Kidney (tissue), 14 donors: ENCODE measurements around the gene SPEN. TPM values are rescaled to one million over a fixed set of nuclear protein-coding genes. Genes with fewer than 3 reads are reported as not detected.
A peak's percentile ranks its signal among the peaks of the same experiment; 100 is the strongest.

ENCODE experiments used
- DNase-seq, 5 donors: peaks; one replicate each; pipeline ENCODE4 v3.0.0-alpha.2; 2013 to 2020
- FAIRE-seq: peaks from 2 replicates; lab custom pipeline; 2012; peaks lifted over from hg19 to GRCh38; lab: Jason Lieb, UNC
- H3K27ac ChIP-seq, 2 donors: one replicate each; pipeline ENCODE4 v1.7.0; 2013; ENCODE audit warnings: low read depth in 2 of 2, low read length in 2 of 2, inconsistent platforms in 1 of 2
- H3K27me3 ChIP-seq: one replicate; pipeline ENCODE4 v1.7.1; 2013; ENCODE audit warnings: low read length, inconsistent platforms; ENCODE audit not compliant: control insufficient read depth, insufficient read depth
- H3K36me3 ChIP-seq, 3 donors: one replicate each; pipeline versions ENCODE4 v1.7.0 to v1.7.1; 2013; ENCODE audit warnings: low read length in 3 of 3, control low read depth in 1 of 3, inconsistent platforms in 1 of 3; ENCODE audit not compliant: insufficient read depth in 3 of 3, control insufficient read depth in 2 of 3
- H3K4me1 ChIP-seq, 3 donors: one replicate each; pipeline versions ENCODE4 v1.7.0 to v1.7.1; 2013; ENCODE audit warnings: low read length in 3 of 3, inconsistent platforms in 1 of 3, low read depth in 1 of 3; ENCODE audit not compliant: control insufficient read depth in 2 of 3, insufficient read depth in 2 of 3
- H3K4me3 ChIP-seq, 3 donors: one replicate each; pipeline versions ENCODE4 v1.7.0 to v1.8.1; 2013; ENCODE audit warnings: low read length in 3 of 3, control low read depth in 1 of 3, inconsistent platforms in 1 of 3
- H3K9ac ChIP-seq, 3 donors: one replicate each; pipeline versions ENCODE4 v1.7.0 to v1.7.1; 2013; ENCODE audit warnings: low read length in 3 of 3, control low read depth in 1 of 3, inconsistent platforms in 1 of 3
- H3K9me3 ChIP-seq, 3 donors: one replicate each; pipeline versions ENCODE4 v1.7.0 to v1.7.1; 2013; ENCODE audit warnings: low read length in 3 of 3, control low read depth in 1 of 3, inconsistent platforms in 1 of 3; ENCODE audit not compliant: control insufficient read depth in 2 of 3, insufficient read depth in 1 of 3
- CTCF ChIP-seq: IDR thresholded peaks from 3 replicates; pipeline ENCODE4 v1.5.1; 2012; ENCODE audit warnings: mild to moderate bottlenecking, moderate library complexity, borderline replicate concordance; ENCODE audit not compliant: insufficient read depth; ENCODE audit errors: extremely low read depth
- intact Hi-C: fragments of 100-400 bp; cut with DNase I; formaldehyde crosslinking; loops from one replicate; pipeline ENCODE4 v1.11.1; 2022
- polyA plus RNA-seq: library from polyadenylated mRNA; stranded (reverse); fragments of 350-450 nt; fragmentation: Illumina TruSeq; extraction: RNeasy Lipid Tissue Mini Kit (QIAGEN cat#74804); gene quantifications from one replicate; pipeline ENCODE4 v1.2.3, GENCODE V29; 2014; ENCODE audit warnings: low read depth, low replicate concordance; ENCODE audit not compliant: insufficient read depth
- total RNA-seq: library from RNA; stranded (reverse); fragmentation: NEBNext Ultra II Directional; extraction: Animal tissue kit (Norgen Biotek cat#: 25700); gene quantifications from one replicate; pipeline ENCODE4 v1.2.1, GENCODE V29; 2021
- donor health status: control.
- donor health status: control.
- donor health status: control.
- donor health status: control.
- donor health status: control.
- donor health status: DM: yes; HTN: yes; CAD: no.
- donor health status: Normal renal cell carcinoma (clear cell type).

Gene SPEN
- total and polyA plus RNA-seq, 2 donors from 2014 or later = 9.4 to 70.7 TPM

DNA sequence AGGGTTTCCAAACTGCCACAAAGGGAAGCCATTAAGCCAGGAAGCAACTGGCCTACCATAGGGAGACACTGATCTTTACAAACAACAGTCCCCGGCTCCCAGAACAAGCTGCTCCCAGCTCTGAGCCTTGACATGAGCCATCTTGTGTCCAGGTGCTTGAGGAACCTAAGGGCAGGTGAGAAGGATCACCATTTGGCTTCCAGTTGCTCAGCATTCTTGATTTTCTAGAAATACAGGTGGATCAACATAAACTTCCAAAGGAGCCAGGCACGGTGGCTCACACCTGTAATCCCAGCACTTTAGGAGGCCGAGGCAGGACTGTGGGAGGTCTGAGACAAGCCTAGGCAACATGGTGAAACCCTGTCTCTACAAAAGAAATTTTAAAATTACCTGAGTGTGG, 106.8 kb downstream of the SPEN start:
- H3K9ac ChIP-seq = no peak overlapping the region
- H3K4me1 ChIP-seq = peaks cover 0 to 43% (median 21%) of the 10 kb centered on the region in 3 donors
- no peak overlapping the region for H3K4me3 ChIP-seq
- no peaks in the 10 kb centered on the region for H3K36me3 ChIP-seq
- no peak for FAIRE-seq
- no peak overlapping the region for H3K27ac ChIP-seq
- no peaks in the 10 kb centered on the region for H3K9me3 ChIP-seq
- intact Hi-C loops = no loop called here
- DNase-seq = peak in 2 of 5 donors; percentile 14 to 24
- H3K27me3 ChIP-seq = no peaks in the 10 kb centered on the region
- no peak for TF ChIP-seq CTCF

GRCh38 chr1:15955552-15955951, 108.0 kb downstream of the SPEN start:
- Histone ChIP-seq H3K27me3 (no peaks in the 10 kb centered on the region), H3K4me3 (no peak overlapping the region), H3K9ac (no peak overlapping the region), H3K4me1 (peaks cover 0 to 30% (median 9%) of the 10 kb centered on the region in 3 donors), H3K36me3 (no peaks in the 10 kb centered on the region), H3K27ac (no peak overlapping the region), H3K9me3 (no peaks in the 10 kb centered on the region)
- intact Hi-C loops = no loop called here
- DNase-seq = no peak
- no peak for TF ChIP-seq CTCF
- FAIRE-seq = no peak

- Histone ChIP-seq H3K36me3 (no peaks in the 10 kb centered on the region), H3K27ac (no peak overlapping the region), H3K9ac (no peak overlapping the region), H3K4me1 (peaks cover 0 to 25% (median 9%) of the 10 kb centered on the region in 3 donors), H3K27me3 (no peaks in the 10 kb centered on the region), H3K9me3 (no peaks in the 10 kb centered on the region), H3K4me3 (no peak overlapping the region)
- FAIRE-seq (no peak), DNase-seq (no peak)
- intact Hi-C loops = no loop called here
- TF ChIP-seq CTCF = no peak
Measured at GRCh38 chr1:15956150-15956549, 108.6 kb downstream of the SPEN start.
